IMR-90 (cell line): ENCODE results near the gene DPYD.

Experiments used
- BHLHE40 ChIP-seq: fragments of 150-350 bp; IDR thresholded peaks from 2 replicates; pipeline ENCODE4 v1.6.1; 2016; ENCODE audit warnings: mild to moderate bottlenecking, low read depth, low read length
- CEBPB ChIP-seq: IDR thresholded peaks from 2 replicates; pipeline ENCODE4 v1.6.1; 2012; ENCODE audit warnings: low read depth, low read length, improper control_type of control experiment
- CHD1 ChIP-seq: IDR thresholded peaks from 2 replicates; pipeline ENCODE4 v1.6.1; 2012; ENCODE audit warnings: low read depth, low read length, improper control_type of control experiment
- CTCF ChIP-seq: conservative IDR thresholded peaks from 2 replicates; pipeline ENCODE4 v1.5.1; 2012; ENCODE audit warnings: mild to moderate bottlenecking, low read depth, low read length, improper control_type of control experiment
- ELK1 ChIP-seq: fragments of 150-350 bp; IDR thresholded peaks from 2 replicates; pipeline ENCODE4 v1.6.1; 2016; ENCODE audit warnings: low read depth, mild to moderate bottlenecking, low read length, moderate library complexity, borderline replicate concordance
- FOS ChIP-seq: fragments of 150-350 bp; IDR thresholded peaks from 2 replicates; pipeline ENCODE4 v1.6.1; 2016; ENCODE audit warnings: low read depth, low read length
- MAFK ChIP-seq: IDR thresholded peaks from 2 replicates; pipeline ENCODE4 v1.6.1; 2012; ENCODE audit warnings: low read depth, low read length, improper control_type of control experiment
- MAZ ChIP-seq: IDR thresholded peaks from 2 replicates; pipeline ENCODE4 v1.6.1; 2012; ENCODE audit warnings: low read depth, mild to moderate bottlenecking, low read length, improper control_type of control experiment, moderate library complexity, borderline replicate concordance
- MXI1 ChIP-seq: IDR thresholded peaks from 2 replicates; pipeline ENCODE4 v1.6.1; 2012; ENCODE audit warnings: low read depth, mild to moderate bottlenecking, low read length, moderate library complexity, borderline replicate concordance
- POLR2A ChIP-seq: IDR thresholded peaks from 2 replicates; pipeline ENCODE4 v1.6.1; 2012; ENCODE audit warnings: mild to moderate bottlenecking, low read depth, low read length
- RCOR1 ChIP-seq: IDR thresholded peaks from 2 replicates; pipeline ENCODE4 v1.6.1; 2012; ENCODE audit warnings: mild to moderate bottlenecking, low read length, improper control_type of control experiment; ENCODE audit not compliant: insufficient replicate concordance
- RFX5 ChIP-seq: IDR thresholded peaks from 2 replicates; pipeline ENCODE4 v1.8.0; 2012; ENCODE audit warnings: low read depth, mild to moderate bottlenecking, low read length, moderate library complexity
- SMC3 ChIP-seq: fragments of 150-350 bp; IDR thresholded peaks from 2 replicates; pipeline ENCODE4 v1.6.1; 2016; ENCODE audit warnings: low read depth, mild to moderate bottlenecking, antibody characterized with exemption, low read length, moderate library complexity
- USF2 ChIP-seq: fragments of 150-350 bp; IDR thresholded peaks from 2 replicates; pipeline ENCODE4 v1.6.1; 2017; ENCODE audit warnings: mild to moderate bottlenecking, antibody characterized with exemption, low read length, low read depth

GRCh38 chr1:97500760-97501159 is 420.1 kb downstream of the DPYD start:
- TF ChIP-seq RFX5 (no peak), CTCF (no peak), MAFK (no peak), POLR2A (no peak), BHLHE40 (no peak), SMC3 (no peak), RCOR1 (no peak), ELK1 (no peak), CEBPB (no peak), MXI1 (no peak), FOS (no peak), USF2 (no peak), CHD1 (no peak), MAZ (no peak)
